Uterus (tissue), 2 donors: ENCODE results near the gene ARL2BP.

Experiments
- CTCF ChIP-seq, 4 experiments: fragments of 200-600 bp in 2 of 4; fragments of 450-650 bp in 2 of 4; sonication (generic) in 2 of 4; IDR thresholded peaks; one replicate each; pipeline ENCODE4 v1.5.1; 2016 to 2019; ENCODE audit warnings: antibody characterized with exemption in 4 of 4, mild to moderate bottlenecking in 2 of 4, moderate library complexity in 1 of 4
- POLR2A ChIP-seq, 2 donors: fragments of 450-650 bp; IDR thresholded peaks; one replicate each; pipeline ENCODE4 v1.6.1; 2016; ENCODE audit warnings: antibody characterized with exemption in 2 of 2, mild to moderate bottlenecking in 1 of 2, moderate library complexity in 1 of 2

DNA sequence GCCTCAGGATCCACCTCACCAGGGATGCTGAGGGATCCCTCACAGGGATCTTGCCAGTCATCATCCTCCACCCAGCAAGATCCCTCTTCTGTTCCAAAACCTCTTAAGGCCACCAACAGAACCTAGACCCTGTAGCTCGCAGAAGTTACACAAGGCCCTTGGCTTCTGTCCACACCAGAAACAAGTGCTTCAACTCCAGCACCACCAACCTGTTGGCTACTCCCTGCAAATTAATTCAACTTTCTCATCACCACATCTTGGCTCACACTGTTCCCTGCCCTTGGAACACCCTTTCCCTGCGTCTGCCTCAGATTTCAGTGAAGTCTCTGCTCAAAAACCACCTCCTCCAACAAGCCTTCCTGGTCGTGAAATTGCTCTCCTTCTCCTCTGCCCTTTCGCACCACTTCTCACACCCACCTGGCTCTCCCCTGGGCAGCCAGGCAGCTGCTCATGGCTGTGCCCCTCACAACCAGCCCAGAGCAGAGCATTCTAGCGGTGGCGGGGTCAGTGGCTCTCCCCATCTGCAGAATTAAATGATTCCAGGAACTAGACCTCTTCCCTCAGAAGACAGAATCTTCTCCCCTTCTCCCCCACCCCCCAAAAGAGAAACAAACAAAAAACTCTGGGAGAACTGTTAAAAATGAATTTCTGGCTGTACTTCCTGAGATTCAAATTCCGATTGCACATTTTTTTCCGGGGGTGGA, 37.6 kb downstream of the ARL2BP start:
- TF ChIP-seq CTCF (IDR thresholded peaks at IDR 0.05) (no peak), POLR2A (IDR thresholded peaks at IDR 0.05) (no peak)
